ENCODE measurements around the gene MANF.

The MANF gene

DNA sequence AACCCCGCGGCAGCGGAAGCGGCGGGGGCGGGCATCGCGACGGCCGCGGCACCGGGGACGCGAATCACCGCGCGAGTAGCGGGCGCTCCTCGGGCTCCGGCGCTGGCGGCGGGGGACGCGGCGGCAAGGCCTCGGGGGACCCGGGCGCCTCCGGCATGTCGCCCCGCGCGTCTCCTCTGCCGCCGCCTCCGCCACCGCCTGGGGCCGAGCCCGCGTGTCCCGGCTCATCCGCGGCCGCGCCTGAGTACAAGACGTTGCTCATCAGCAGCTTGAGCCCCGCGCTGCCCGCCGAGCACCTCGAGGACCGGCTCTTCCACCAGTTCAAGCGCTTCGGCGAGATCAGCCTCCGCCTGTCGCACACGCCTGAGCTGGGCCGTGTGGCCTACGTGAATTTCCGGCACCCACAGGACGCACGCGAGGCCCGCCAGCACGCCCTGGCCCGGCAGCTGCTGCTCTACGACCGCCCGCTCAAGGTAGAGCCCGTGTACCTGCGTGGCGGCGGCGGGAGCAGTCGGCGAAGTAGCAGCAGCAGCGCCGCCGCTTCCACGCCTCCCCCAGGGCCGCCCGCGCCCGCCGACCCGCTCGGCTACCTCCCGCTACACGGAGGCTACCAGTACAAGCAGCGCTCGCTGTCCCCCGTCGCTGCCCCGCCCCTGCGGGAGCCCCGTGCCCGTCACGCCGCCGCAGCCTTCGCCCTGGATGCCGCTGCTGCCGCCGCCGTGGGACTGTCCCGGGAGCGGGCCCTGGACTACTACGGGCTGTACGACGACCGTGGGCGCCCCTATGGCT is 6.7 kb downstream of the MANF start:
- H3K4me2 ChIP-seq (ENCODE audit: low read length) = peak overlapping the region; percentile 72
- peak overlapping the region; percentile 72 for H2AK5ac ChIP-seq (ENCODE audit: low read length)
- H3K79me2 ChIP-seq (ENCODE audit: control insufficient read depth, insufficient read depth, low read length) = peaks cover 59% of the 10 kb centered on the region
- H3K36me3 ChIP-seq (ENCODE audit: control insufficient read depth, insufficient read depth, low read length) = peaks cover 27% of the 10 kb centered on the region
- no peak overlapping the region for H2BK5ac ChIP-seq (ENCODE audit: low read length)
- H3K27ac ChIP-seq (ENCODE audit: low read depth, low read length) = peak overlapping the region; percentile 51
- H3K18ac ChIP-seq (ENCODE audit: low read length) = peak overlapping the region; percentile 86
- peaks cover 11% of the 10 kb centered on the region for H3K4me1 ChIP-seq (ENCODE audit: control insufficient read depth, low read depth, low read length)
- H2BK120ac ChIP-seq (ENCODE audit: low read depth, low read length) = peak overlapping the region; percentile 23
- peak overlapping the region; percentile 99 for H3K56ac ChIP-seq (ENCODE audit: low read length)
- peak overlapping the region; percentile 93 for H3K4ac ChIP-seq (ENCODE audit: low read depth, low read length)
- H3K4me3 ChIP-seq (ENCODE audit: low read length) = peak overlapping the region; percentile 78
- peaks cover 45% of the 10 kb centered on the region for H3K79me1 ChIP-seq (ENCODE audit: low read length)
- peak overlapping the region; percentile 82 for H4K8ac ChIP-seq (ENCODE audit: low read depth, low read length)
- H3K23ac ChIP-seq (ENCODE audit: low read length) = peak overlapping the region; percentile 90
- H3K27me3 ChIP-seq (ENCODE audit: insufficient read depth, low read length, poor library complexity) = no peaks in the 10 kb centered on the region
- H3K9ac ChIP-seq (ENCODE audit: low read length) = peak overlapping the region; percentile 96
- no peak overlapping the region for H2BK15ac ChIP-seq (replicated peaks; ENCODE audit: low read depth)
- WGBS (ENCODE audit: extremely low coverage, insufficient coverage, low lambda C conversion rate) = no CpG with 5 or more reads among the region's 115 CpGs
- H4K5ac ChIP-seq (ENCODE audit: low read length) = no peak overlapping the region
- DNase-seq = peak; percentile 51

DNA sequence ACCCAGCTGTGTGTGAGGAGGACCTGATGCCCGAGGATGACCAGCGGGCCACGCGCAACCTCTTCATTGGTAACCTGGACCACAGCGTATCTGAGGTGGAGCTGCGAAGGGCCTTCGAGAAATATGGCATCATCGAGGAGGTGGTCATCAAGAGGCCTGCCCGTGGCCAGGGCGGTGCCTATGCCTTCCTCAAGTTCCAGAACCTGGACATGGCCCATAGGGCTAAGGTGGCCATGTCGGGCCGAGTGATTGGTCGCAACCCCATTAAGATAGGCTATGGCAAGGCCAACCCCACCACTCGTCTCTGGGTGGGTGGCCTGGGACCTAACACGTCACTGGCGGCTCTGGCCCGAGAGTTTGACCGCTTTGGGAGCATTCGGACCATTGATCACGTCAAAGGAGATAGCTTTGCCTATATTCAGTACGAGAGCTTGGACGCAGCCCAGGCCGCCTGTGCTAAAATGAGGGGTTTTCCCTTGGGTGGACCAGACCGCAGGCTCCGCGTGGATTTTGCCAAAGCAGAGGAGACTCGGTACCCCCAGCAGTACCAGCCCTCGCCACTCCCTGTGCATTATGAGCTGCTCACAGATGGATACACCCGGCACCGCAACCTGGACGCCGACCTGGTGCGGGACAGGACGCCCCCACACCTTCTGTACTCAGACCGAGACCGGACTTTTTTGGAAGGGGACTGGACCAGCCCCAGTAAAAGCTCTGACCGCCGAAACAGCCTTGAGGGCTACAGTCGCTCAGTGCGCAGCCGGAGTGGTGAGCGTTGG is 7.5 kb downstream of the MANF start:
- Histone ChIP-seq H2AK5ac (ENCODE audit: low read length) (no peak overlapping the region), H3K9ac (ENCODE audit: low read length) (peak overlapping the region; percentile 96), H2BK15ac (replicated peaks; ENCODE audit: low read depth) (no peak overlapping the region), H3K4me3 (ENCODE audit: low read length) (peak overlapping the region; percentile 37), H3K27ac (ENCODE audit: low read depth, low read length) (no peak overlapping the region), H3K79me1 (ENCODE audit: low read length) (peaks cover 42% of the 10 kb centered on the region), H3K23ac (ENCODE audit: low read length) (no peak overlapping the region), H3K36me3 (ENCODE audit: control insufficient read depth, insufficient read depth, low read length) (peaks cover 28% of the 10 kb centered on the region), H3K56ac (ENCODE audit: low read length) (peak overlapping the region; percentile 99), H3K27me3 (ENCODE audit: insufficient read depth, low read length, poor library complexity) (no peaks in the 10 kb centered on the region), H3K79me2 (ENCODE audit: control insufficient read depth, insufficient read depth, low read length) (peaks cover 54% of the 10 kb centered on the region), H3K4me2 (ENCODE audit: low read length) (peak overlapping the region; percentile 72), H3K4ac (ENCODE audit: low read depth, low read length) (no peak overlapping the region), H4K8ac (ENCODE audit: low read depth, low read length) (no peak overlapping the region), H2BK120ac (ENCODE audit: low read depth, low read length) (no peak overlapping the region), H4K5ac (ENCODE audit: low read length) (no peak overlapping the region), H3K4me1 (ENCODE audit: control insufficient read depth, low read depth, low read length) (peaks cover 11% of the 10 kb centered on the region), H3K18ac (ENCODE audit: low read length) (no peak overlapping the region), H2BK5ac (ENCODE audit: low read length) (no peak overlapping the region)
- no CpG with 5 or more reads among the region's 42 CpGs for WGBS (ENCODE audit: extremely low coverage, insufficient coverage, low lambda C conversion rate)
- no peak for DNase-seq

DNA sequence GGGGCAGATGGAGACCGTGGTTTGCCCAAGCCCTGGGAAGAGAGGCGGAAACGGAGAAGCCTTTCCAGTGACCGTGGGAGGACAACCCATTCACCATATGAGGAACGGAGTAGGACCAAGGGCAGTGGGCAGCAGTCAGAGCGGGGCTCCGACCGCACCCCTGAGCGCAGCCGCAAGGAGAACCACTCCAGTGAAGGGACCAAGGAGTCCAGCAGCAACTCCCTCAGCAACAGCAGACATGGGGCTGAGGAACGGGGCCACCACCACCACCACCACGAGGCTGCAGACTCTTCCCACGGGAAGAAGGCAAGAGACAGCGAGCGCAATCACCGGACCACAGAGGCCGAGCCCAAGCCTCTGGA is 8.0 kb downstream of the MANF start:
- Histone ChIP-seq H4K5ac (ENCODE audit: low read length) (no peak overlapping the region), H2BK15ac (replicated peaks; ENCODE audit: low read depth) (no peak overlapping the region), H2AK5ac (ENCODE audit: low read length) (no peak overlapping the region), H3K4me1 (ENCODE audit: control insufficient read depth, low read depth, low read length) (peaks cover 11% of the 10 kb centered on the region), H3K79me1 (ENCODE audit: low read length) (peaks cover 36% of the 10 kb centered on the region), H3K9ac (ENCODE audit: low read length) (peak overlapping the region; percentile 96), H3K23ac (ENCODE audit: low read length) (no peak overlapping the region), H3K27me3 (ENCODE audit: insufficient read depth, low read length, poor library complexity) (no peaks in the 10 kb centered on the region), H2BK5ac (ENCODE audit: low read length) (no peak overlapping the region), H2BK120ac (ENCODE audit: low read depth, low read length) (no peak overlapping the region), H3K4me3 (ENCODE audit: low read length) (no peak overlapping the region), H3K27ac (ENCODE audit: low read depth, low read length) (no peak overlapping the region), H3K4ac (ENCODE audit: low read depth, low read length) (no peak overlapping the region), H3K36me3 (ENCODE audit: control insufficient read depth, insufficient read depth, low read length) (peaks cover 27% of the 10 kb centered on the region), H4K8ac (ENCODE audit: low read depth, low read length) (no peak overlapping the region), H3K18ac (ENCODE audit: low read length) (no peak overlapping the region), H3K4me2 (ENCODE audit: low read length) (peak overlapping the region; percentile 72), H3K79me2 (ENCODE audit: control insufficient read depth, insufficient read depth, low read length) (peaks cover 48% of the 10 kb centered on the region), H3K56ac (ENCODE audit: low read length) (peak overlapping the region; percentile 46)
- WGBS (ENCODE audit: extremely low coverage, insufficient coverage, low lambda C conversion rate) = no CpG with 5 or more reads among the region's 17 CpGs
- no peak for DNase-seq

DNA sequence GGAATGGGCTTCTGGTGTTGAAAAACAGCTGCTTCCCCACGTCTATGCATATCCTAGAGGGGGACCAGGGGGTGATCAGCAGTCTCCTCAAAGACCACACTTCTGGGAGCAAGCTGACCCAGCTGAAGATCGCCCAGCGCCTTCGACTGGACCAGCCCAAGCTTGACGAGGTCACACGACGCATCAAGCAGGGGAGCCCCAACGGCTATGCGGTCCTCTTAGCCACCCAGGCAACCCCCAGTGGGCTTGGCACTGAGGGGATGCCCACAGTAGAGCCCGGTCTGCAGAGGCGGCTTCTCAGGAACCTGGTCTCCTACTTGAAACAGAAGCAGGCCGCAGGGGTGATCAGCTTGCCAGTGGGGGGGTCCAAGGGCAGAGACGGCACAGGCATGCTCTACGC is 8.5 kb downstream of the MANF start:
- H3K4me1 ChIP-seq (ENCODE audit: control insufficient read depth, low read depth, low read length) = peaks cover 11% of the 10 kb centered on the region
- H3K18ac ChIP-seq (ENCODE audit: low read length) = no peak overlapping the region
- no peak overlapping the region for H2BK5ac ChIP-seq (ENCODE audit: low read length)
- peak overlapping the region; percentile 37 for H3K56ac ChIP-seq (ENCODE audit: low read length)
- H3K27me3 ChIP-seq (ENCODE audit: insufficient read depth, low read length, poor library complexity) = no peaks in the 10 kb centered on the region
- peak overlapping the region; percentile 15 for H3K4me2 ChIP-seq (ENCODE audit: low read length)
- H2BK15ac ChIP-seq (replicated peaks; ENCODE audit: low read depth) = no peak overlapping the region
- DNase-seq = no peak
- no peak overlapping the region for H3K4ac ChIP-seq (ENCODE audit: low read depth, low read length)
- no peak overlapping the region for H3K27ac ChIP-seq (ENCODE audit: low read depth, low read length)
- H4K5ac ChIP-seq (ENCODE audit: low read length) = no peak overlapping the region
- H4K8ac ChIP-seq (ENCODE audit: low read depth, low read length) = no peak overlapping the region
- H3K79me2 ChIP-seq (ENCODE audit: control insufficient read depth, insufficient read depth, low read length) = peaks cover 44% of the 10 kb centered on the region
- no peak overlapping the region for H2BK120ac ChIP-seq (ENCODE audit: low read depth, low read length)
- H3K23ac ChIP-seq (ENCODE audit: low read length) = no peak overlapping the region
- no CpG with 5 or more reads among the region's 14 CpGs for WGBS (ENCODE audit: extremely low coverage, insufficient coverage, low lambda C conversion rate)
- no peak overlapping the region for H2AK5ac ChIP-seq (ENCODE audit: low read length)
- peaks cover 23% of the 10 kb centered on the region for H3K36me3 ChIP-seq (ENCODE audit: control insufficient read depth, insufficient read depth, low read length)
- H3K79me1 ChIP-seq (ENCODE audit: low read length) = peaks cover 33% of the 10 kb centered on the region
- H3K9ac ChIP-seq (ENCODE audit: low read length) = peak overlapping the region; percentile 46
- no peak overlapping the region for H3K4me3 ChIP-seq (ENCODE audit: low read length)

DNA sequence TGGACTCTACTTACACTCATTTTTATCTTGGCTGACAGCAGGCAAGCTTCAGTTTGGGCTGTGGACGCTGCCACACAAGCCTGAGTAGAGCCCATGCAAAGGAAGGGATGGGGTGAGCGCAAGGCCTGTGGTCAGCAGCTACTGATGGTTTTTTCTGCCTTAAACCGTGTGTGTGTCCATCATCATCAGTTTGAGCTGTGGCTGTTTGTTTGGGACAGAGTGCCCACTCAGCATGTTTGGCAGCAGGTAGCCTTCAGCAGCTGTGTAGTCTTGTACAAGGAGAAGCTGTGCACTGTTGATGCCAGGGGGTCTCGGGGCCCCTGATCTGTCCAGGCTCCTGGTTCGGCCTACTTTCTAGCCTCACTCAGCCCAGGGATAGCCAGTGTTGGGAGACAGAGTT is 9.4 kb downstream of the MANF start:
- Histone ChIP-seq H3K79me2 (ENCODE audit: control insufficient read depth, insufficient read depth, low read length) (peaks cover 44% of the 10 kb centered on the region), H2BK5ac (ENCODE audit: low read length) (no peak overlapping the region), H2BK15ac (replicated peaks; ENCODE audit: low read depth) (no peak overlapping the region), H4K5ac (ENCODE audit: low read length) (no peak overlapping the region), H3K4me3 (ENCODE audit: low read length) (no peak overlapping the region), H3K23ac (ENCODE audit: low read length) (peak overlapping the region; percentile 35), H3K56ac (ENCODE audit: low read length) (no peak overlapping the region), H3K18ac (ENCODE audit: low read length) (no peak overlapping the region), H3K27me3 (ENCODE audit: insufficient read depth, low read length, poor library complexity) (no peaks in the 10 kb centered on the region), H4K8ac (ENCODE audit: low read depth, low read length) (no peak overlapping the region), H3K36me3 (ENCODE audit: control insufficient read depth, insufficient read depth, low read length) (peaks cover 19% of the 10 kb centered on the region), H3K4me1 (ENCODE audit: control insufficient read depth, low read depth, low read length) (peaks cover 11% of the 10 kb centered on the region), H3K27ac (ENCODE audit: low read depth, low read length) (no peak overlapping the region), H3K79me1 (ENCODE audit: low read length) (peaks cover 33% of the 10 kb centered on the region), H2BK120ac (ENCODE audit: low read depth, low read length) (no peak overlapping the region), H3K4me2 (ENCODE audit: low read length) (peak overlapping the region; percentile 6), H2AK5ac (ENCODE audit: low read length) (no peak overlapping the region), H3K9ac (ENCODE audit: low read length) (peak overlapping the region; percentile 38), H3K4ac (ENCODE audit: low read depth, low read length) (no peak overlapping the region)
- no CpG with 5 or more reads among the region's 5 CpGs for WGBS (ENCODE audit: extremely low coverage, insufficient coverage, low lambda C conversion rate)
- DNase-seq = no peak
